HEK293 (cell line): Measurements from ENCODE around the gene TSC22D2.

Experiments
- CTCF ChIA-PET: fragments of 350-600 bp; formaldehyde crosslinking; extraction: SDS; loops from one replicate; lab custom pipeline; 2021; ENCODE audit warnings: antibody characterized with exemption; lab: Yijun Ruan, JAX
- POLR2A ChIA-PET: fragments of 300-600 bp; formaldehyde crosslinking; extraction: SDS; loops from one replicate; lab custom pipeline; 2020; ENCODE audit warnings: antibody characterized with exemption, inconsistent platforms; lab: Yijun Ruan, JAX
- H3K27ac ChIP-seq: fragments of 200-500 bp; sonication (Bioruptor generic); 2 replicates; pipeline ENCODE4 v1.5.1; 2014; ENCODE audit warnings: low read depth, low read length, control low read depth, inconsistent platforms; ENCODE audit errors: extremely low read depth
- H3K36me3 ChIP-seq, 2 experiments: fragments of 200-500 bp in 1 of 2; sonication (Bioruptor generic) in 1 of 2; 1 replicate in 1 of 2; 2 replicates in 1 of 2; pipeline ENCODE4 v1.5.1; 2014 to 2017; ENCODE audit warnings: inconsistent platforms in 2 of 2, low read length in 2 of 2; ENCODE audit not compliant: control insufficient read depth in 2 of 2, insufficient read depth in 1 of 2
- H3K4me1 ChIP-seq: fragments of 200-500 bp; sonication (Bioruptor generic); 2 replicates; pipeline ENCODE4 v1.5.1; 2014; ENCODE audit warnings: mild to moderate bottlenecking, low read length, inconsistent platforms; ENCODE audit not compliant: control insufficient read depth, insufficient read depth
- H3K4me3 ChIP-seq: 2 replicates; pipeline ENCODE4 v1.5.1; 2011; ENCODE audit warnings: low read depth, mild to moderate bottlenecking, control low read depth, low read length, moderate library complexity
- H3K9me3 ChIP-seq: fragments of 200-500 bp; sonication (Bioruptor generic); 2 replicates; pipeline ENCODE4 v1.5.1; 2014; ENCODE audit warnings: low read depth, low read length, inconsistent platforms; ENCODE audit not compliant: control insufficient read depth, insufficient read depth
- AEBP2 ChIP-seq: fragments of 450-650 bp; formaldehyde crosslinking; IDR thresholded peaks from 2 replicates; pipeline ENCODE4 v1.5.1; 2016; ENCODE audit warnings: missing biosample characterization, missing genetic modification characterization, borderline replicate concordance
- KLF16 ChIP-seq: fragments of 450-650 bp; formaldehyde crosslinking; IDR thresholded peaks from 2 replicates; pipeline ENCODE4 v1.5.1; 2017; ENCODE audit warnings: missing biosample characterization, missing genetic modification characterization
- KLF9 ChIP-seq: fragments of 450-650 bp; formaldehyde crosslinking; IDR thresholded peaks from 2 replicates; pipeline ENCODE4 v1.5.1; 2016; ENCODE audit warnings: missing biosample characterization, missing genetic modification characterization, low read depth
- TRIM28 ChIP-seq: IDR thresholded peaks from 2 replicates; pipeline ENCODE4 v1.6.1; 2011; ENCODE audit warnings: low read length, control low read depth, borderline replicate concordance
- ZBTB49 ChIP-seq: fragments of 450-650 bp; formaldehyde crosslinking; IDR thresholded peaks from 2 replicates; pipeline ENCODE4 v1.5.1; 2016; ENCODE audit warnings: missing biosample characterization, missing genetic modification characterization, low read depth
- ZFP41 ChIP-seq: fragments of 450-650 bp; formaldehyde crosslinking; IDR thresholded peaks from 2 replicates; pipeline ENCODE4 v1.5.1; 2016; ENCODE audit warnings: missing biosample characterization, missing genetic modification characterization, borderline replicate concordance
- ZNF10 ChIP-seq: fragments of 450-650 bp; formaldehyde crosslinking; IDR thresholded peaks from 2 replicates; pipeline ENCODE4 v1.5.1; 2017; ENCODE audit warnings: missing biosample characterization, missing genetic modification characterization
- ZNF248 ChIP-seq: fragments of 450-650 bp; formaldehyde crosslinking; IDR thresholded peaks from 2 replicates; pipeline ENCODE4 v1.5.1; 2017; ENCODE audit warnings: missing biosample characterization, missing genetic modification characterization
- ZNF501 ChIP-seq: fragments of 450-650 bp; formaldehyde crosslinking; IDR thresholded peaks from 2 replicates; pipeline ENCODE4 v1.5.1; 2016; ENCODE audit warnings: missing biosample characterization, missing genetic modification characterization
- ZNF544 ChIP-seq: fragments of 450-650 bp; formaldehyde crosslinking; IDR thresholded peaks from 2 replicates; pipeline ENCODE4 v1.5.0; 2017; ENCODE audit warnings: missing biosample characterization, missing genetic modification characterization
- ZNF555 ChIP-seq: fragments of 450-650 bp; formaldehyde crosslinking; conservative IDR thresholded peaks from 2 replicates; pipeline ENCODE4 v1.5.1; 2017; ENCODE audit warnings: missing biosample characterization, mild to moderate bottlenecking, missing genetic modification characterization, inconsistent platforms
- ZNF558 ChIP-seq: fragments of 450-650 bp; formaldehyde crosslinking; IDR thresholded peaks from 2 replicates; pipeline ENCODE4 v1.5.1; 2016; ENCODE audit warnings: missing biosample characterization, missing genetic modification characterization
- ZNF639 ChIP-seq: fragments of 450-650 bp; formaldehyde crosslinking; IDR thresholded peaks from 2 replicates; pipeline ENCODE4 v1.5.1; 2016; ENCODE audit warnings: missing biosample characterization, missing genetic modification characterization
- ZNF843 ChIP-seq: fragments of 450-650 bp; formaldehyde crosslinking; IDR thresholded peaks from 2 replicates; pipeline ENCODE4 v1.5.1; 2016; ENCODE audit warnings: missing biosample characterization, missing genetic modification characterization
- ZSCAN30 ChIP-seq: fragments of 450-650 bp; IDR thresholded peaks from 2 replicates; pipeline ENCODE4 v1.5.1; 2018; ENCODE audit warnings: missing biosample characterization, mild to moderate bottlenecking, missing genetic modification characterization, moderate library complexity
- ZXDB ChIP-seq: fragments of 450-650 bp; formaldehyde crosslinking; IDR thresholded peaks from 2 replicates; pipeline ENCODE4 v1.5.1; 2016; ENCODE audit warnings: missing biosample characterization, missing genetic modification characterization
- TF ChIP-seq, protein P1 (sequence below): fragments of 450-650 bp; formaldehyde crosslinking; IDR thresholded peaks from 2 replicates; pipeline ENCODE4 v1.5.1; 2016; ENCODE audit warnings: missing biosample characterization, missing genetic modification characterization
- TF ChIP-seq, protein P2 (sequence below): fragments of 450-650 bp; formaldehyde crosslinking; IDR thresholded peaks from 2 replicates; pipeline ENCODE4 v1.5.1; 2016; ENCODE audit warnings: missing biosample characterization, missing genetic modification characterization
- TF ChIP-seq, protein P3 (sequence below): fragments of 450-650 bp; formaldehyde crosslinking; conservative IDR thresholded peaks from 2 replicates; pipeline ENCODE4 v1.5.1; 2016; ENCODE audit warnings: low read depth, missing biosample characterization, missing genetic modification characterization

The TSC22D2 gene

GRCh38 chr3:150396491-150396890 is 11.6 kb upstream of the TSC22D2 start:
- Histone ChIP-seq H3K4me1 (no peaks in the 10 kb centered on the region), H3K4me3 (no peak overlapping the region), H3K27ac (no peak overlapping the region)
- no peak for TF ChIP-seq ZNF10 (tag by site-specific recombination)
- TF ChIP-seq, all 188 proteins: peak for 0
- Histone ChIP-seq H3K9me3 (no peaks in the 10 kb centered on the region), H3K36me3 (no peaks in the 10 kb centered on the region)
- ChIA-PET POLR2A (no interaction called here), CTCF (interaction anchor here (0.8 kb wide), 1 partner anchor 157 kb away, joined by 3 read pairs; no protein-coding TSS in a partner anchor)

- no peaks in the 10 kb centered on the region for H3K4me1 ChIP-seq
- H3K36me3 ChIP-seq, result no peaks in the 10 kb centered on the region
- POLR2A ChIA-PET, result no interaction called here
- H3K4me3 ChIP-seq, result no peak overlapping the region
- H3K9me3 ChIP-seq, result no peaks in the 10 kb centered on the region
- no peak overlapping the region for H3K27ac ChIP-seq
- no peak for TF ChIP-seq KLF9 (tag by site-specific recombination)
- TF ChIP-seq ZFP41, result no peak
- no peak for TF ChIP-seq ZNF501 (tag by site-specific recombination)
- TF ChIP-seq, protein P1, sequence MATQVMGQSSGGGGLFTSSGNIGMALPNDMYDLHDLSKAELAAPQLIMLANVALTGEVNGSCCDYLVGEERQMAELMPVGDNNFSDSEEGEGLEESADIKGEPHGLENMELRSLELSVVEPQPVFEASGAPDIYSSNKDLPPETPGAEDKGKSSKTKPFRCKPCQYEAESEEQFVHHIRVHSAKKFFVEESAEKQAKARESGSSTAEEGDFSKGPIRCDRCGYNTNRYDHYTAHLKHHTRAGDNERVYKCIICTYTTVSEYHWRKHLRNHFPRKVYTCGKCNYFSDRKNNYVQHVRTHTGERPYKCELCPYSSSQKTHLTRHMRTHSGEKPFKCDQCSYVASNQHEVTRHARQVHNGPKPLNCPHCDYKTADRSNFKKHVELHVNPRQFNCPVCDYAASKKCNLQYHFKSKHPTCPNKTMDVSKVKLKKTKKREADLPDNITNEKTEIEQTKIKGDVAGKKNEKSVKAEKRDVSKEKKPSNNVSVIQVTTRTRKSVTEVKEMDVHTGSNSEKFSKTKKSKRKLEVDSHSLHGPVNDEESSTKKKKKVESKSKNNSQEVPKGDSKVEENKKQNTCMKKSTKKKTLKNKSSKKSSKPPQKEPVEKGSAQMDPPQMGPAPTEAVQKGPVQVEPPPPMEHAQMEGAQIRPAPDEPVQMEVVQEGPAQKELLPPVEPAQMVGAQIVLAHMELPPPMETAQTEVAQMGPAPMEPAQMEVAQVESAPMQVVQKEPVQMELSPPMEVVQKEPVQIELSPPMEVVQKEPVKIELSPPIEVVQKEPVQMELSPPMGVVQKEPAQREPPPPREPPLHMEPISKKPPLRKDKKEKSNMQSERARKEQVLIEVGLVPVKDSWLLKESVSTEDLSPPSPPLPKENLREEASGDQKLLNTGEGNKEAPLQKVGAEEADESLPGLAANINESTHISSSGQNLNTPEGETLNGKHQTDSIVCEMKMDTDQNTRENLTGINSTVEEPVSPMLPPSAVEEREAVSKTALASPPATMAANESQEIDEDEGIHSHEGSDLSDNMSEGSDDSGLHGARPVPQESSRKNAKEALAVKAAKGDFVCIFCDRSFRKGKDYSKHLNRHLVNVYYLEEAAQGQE (tag by site-specific recombination), result no peak
- TF ChIP-seq, protein P2, sequence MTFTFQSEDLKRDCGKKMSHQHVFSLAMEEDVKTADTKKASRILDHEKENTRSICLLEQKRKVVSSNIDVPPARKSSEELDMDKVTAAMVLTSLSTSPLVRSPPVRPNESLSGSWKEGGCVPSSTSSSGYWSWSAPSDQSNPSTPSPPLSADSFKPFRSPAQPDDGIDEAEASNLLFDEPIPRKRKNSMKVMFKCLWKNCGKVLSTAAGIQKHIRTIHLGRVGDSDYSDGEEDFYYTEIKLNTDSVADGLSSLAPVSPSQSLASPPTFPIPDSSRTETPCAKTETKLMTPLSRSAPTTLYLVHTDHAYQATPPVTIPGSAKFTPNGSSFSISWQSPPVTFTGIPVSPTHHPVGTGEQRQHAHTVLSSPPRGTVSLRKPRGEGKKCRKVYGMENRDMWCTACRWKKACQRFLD (tag by site-specific recombination), result no peak
- TF ChIP-seq ZBTB49 (tag by site-specific recombination), result no peak
- TF ChIP-seq ZNF248 (tag by site-specific recombination), result no peak
- no peak for TF ChIP-seq ZNF558 (tag by site-specific recombination)
- no peak for TF ChIP-seq ZNF555
- TF ChIP-seq, protein P3, sequence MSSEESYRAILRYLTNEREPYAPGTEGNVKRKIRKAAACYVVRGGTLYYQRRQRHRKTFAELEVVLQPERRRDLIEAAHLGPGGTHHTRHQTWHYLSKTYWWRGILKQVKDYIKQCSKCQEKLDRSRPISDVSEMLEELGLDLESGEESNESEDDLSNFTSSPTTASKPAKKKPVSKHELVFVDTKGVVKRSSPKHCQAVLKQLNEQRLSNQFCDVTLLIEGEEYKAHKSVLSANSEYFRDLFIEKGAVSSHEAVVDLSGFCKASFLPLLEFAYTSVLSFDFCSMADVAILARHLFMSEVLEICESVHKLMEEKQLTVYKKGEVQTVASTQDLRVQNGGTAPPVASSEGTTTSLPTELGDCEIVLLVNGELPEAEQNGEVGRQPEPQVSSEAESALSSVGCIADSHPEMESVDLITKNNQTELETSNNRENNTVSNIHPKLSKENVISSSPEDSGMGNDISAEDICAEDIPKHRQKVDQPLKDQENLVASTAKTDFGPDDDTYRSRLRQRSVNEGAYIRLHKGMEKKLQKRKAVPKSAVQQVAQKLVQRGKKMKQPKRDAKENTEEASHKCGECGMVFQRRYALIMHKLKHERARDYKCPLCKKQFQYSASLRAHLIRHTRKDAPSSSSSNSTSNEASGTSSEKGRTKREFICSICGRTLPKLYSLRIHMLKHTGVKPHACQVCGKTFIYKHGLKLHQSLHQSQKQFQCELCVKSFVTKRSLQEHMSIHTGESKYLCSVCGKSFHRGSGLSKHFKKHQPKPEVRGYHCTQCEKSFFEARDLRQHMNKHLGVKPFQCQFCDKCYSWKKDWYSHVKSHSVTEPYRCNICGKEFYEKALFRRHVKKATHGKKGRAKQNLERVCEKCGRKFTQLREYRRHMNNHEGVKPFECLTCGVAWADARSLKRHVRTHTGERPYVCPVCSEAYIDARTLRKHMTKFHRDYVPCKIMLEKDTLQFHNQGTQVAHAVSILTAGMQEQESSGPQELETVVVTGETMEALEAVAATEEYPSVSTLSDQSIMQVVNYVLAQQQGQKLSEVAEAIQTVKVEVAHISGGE (tag by site-specific recombination), result no peak
- no peak for TF ChIP-seq KLF16
- TF ChIP-seq AEBP2 (tag by site-specific recombination), result no peak
- TF ChIP-seq ZNF639 (tag by site-specific recombination), result no peak
- no peak for TF ChIP-seq ZSCAN30
- no peak for TF ChIP-seq TRIM28
- TF ChIP-seq ZXDB (tag by site-specific recombination), result no peak
- TF ChIP-seq ZNF544 (tag by site-specific recombination), result no peak
- no peak for TF ChIP-seq ZNF843
- CTCF ChIA-PET, result interaction anchor here (0.8 to 0.9 kb wide), 2 partner anchors 10 to 158 kb away, joined by 3 read pairs; no protein-coding TSS in a partner anchor
These were observed 11.0 kb upstream of the TSC22D2 start for GRCh38 chr3:150396956-150397550.
